ENCODE data around the gene MBOAT2.

The MBOAT2 gene

DNA sequence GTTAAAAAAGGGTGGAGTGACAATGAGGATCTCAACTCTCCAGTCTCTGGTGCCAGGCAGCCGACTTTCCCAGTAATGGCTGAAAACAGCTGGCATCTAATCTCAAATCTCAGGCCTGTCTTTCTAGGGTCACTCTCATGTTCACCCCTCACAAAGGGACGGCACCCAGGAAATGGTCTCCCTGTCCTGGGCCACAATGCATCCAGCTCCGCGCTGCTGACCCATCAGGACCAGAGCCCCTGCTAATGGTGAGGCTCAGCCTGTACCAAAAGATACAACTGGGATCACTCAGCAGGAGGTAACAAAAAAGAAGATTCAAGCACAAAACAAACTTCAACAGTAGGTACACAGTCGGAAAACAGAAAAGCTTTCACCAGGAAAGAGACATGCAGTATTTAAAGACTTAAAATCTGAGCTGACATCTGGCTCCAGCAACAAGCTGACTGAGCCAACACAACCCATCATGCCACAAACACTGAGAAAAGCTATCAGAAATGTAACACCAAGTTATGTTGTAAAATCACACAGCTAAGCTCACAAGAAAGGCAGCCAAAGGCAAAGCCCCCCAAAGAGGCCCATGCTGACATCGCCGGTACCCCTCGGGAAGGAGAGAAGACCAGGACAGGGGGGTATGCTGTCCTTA is 152.5 kb downstream of the MBOAT2 start:
- DNase-seq, result no peak

DNA sequence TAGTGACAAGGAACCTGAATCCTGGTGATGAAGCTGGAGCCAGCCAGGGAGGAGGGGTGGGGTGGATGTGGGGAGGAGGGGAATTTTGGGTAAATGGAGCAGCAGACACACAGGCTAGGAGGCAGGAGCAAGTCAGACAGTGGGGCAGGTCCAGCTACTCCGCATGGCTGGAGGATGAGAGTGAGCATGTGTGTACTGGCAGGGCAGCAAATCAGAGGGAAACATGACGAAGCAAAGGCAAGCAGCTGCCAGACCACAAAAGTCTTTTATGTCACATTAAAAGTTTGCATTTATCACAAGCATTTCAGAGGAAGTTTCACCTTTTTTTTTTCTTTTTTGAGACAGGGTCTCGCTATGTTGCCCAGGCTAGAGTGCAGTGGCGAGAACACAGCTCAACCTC is 154.2 kb downstream of the MBOAT2 start:
- no peak for DNase-seq

DNA sequence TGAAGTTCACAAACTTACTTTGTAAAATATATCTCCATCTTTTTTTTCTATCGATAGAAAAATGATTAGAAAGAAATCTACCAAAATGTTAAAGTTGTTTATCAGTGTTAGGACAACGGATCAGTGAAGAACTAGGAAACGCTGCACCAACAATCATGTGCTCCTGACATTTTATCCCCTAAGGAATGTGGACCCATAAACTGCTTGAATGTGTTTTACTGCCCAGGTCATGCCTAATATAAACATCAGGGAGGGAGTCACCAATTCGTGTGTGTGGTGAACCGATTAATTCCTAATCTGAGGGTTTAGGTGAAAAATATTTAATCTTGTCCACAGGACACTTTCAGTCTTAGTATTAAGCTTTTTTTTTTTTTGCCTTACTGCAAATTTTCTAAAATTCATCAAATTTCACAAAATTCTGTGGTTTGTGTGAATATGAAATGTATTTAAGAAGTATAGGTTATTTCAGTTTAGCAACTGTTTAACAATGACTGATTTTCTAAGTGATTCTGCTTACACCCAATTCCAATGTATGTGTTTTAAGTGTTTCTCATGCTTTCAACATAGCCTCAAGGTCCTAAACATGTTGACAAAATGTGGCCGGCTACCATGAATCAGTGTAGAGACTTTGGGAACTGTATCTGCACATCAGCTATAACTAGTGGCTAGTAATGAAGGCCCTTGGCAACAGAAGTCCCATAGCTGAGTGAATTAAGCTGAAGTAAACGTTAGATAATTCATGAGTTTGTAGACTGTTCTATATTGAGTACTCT is 155.0 kb downstream of the MBOAT2 start:
- no peak for DNase-seq

DNA sequence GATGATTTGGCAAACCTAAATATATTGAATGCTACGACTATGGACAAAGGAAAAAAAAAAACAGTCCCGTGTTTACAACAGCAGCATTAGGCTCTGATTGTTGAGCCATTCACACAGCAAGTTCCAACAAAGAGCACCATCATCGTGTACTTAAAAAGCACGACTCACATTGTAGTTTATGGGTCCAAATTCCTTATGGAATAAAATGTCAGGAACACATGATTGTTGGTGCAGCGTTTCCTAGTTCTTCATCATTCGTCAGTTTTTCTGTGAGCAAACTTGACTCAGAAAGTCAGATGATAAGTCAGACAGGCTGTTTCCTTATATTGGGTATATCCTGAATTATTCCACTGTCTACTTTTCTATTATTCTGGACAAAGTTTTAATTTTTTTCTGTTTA is 156.1 kb downstream of the MBOAT2 start:
- DNase-seq, result no peak

DNA sequence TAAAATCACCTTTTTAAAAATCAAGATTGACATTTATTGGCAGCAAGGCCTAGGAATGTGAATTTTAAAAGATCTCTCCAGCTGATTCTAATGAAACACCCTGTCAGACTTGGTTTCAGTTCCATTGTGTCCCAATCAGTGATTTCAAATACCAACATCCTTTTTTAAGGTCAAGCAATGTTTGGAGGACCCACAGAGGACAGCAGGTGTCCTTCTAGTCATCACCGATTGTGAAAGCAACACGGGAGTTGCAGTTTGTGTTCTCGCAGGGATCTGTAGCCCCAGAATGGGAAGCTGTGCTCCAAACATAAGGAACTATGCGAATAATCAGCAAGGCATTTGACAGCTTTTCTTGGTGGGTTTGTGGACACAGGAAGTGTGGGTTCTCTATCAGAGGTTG is 161.6 kb downstream of the MBOAT2 start:
- no peak for DNase-seq

DNA sequence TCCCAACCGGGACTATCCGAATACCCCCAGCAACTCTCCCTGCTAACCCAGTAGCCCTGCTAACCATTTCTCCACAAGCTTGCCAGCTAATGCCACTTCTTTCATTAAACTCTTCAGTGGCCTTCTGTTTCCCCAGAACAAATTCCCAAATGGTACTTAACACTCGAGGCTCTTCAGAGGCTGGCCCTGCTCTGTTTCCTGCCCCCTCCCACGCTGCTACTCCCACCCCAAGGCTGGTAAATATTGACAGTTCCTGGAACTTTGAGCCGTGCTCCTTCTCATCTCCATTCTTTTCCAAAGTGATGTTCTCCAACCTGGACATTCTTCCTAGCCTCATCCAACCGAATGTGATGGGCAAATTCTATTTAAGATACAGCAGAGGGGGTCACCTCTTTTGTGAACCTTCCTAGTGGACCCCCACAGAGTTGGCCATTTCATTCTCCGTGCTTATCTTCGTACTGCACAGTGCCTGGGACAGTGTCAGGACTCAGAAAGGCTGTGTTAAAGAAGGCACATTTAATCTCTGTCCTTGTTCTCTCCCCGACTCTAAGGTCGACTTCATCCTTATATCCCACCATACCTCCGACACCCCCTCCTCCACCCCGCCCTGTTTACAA is 162.9 kb downstream of the MBOAT2 start:
- DNase-seq, result no peak

DNA sequence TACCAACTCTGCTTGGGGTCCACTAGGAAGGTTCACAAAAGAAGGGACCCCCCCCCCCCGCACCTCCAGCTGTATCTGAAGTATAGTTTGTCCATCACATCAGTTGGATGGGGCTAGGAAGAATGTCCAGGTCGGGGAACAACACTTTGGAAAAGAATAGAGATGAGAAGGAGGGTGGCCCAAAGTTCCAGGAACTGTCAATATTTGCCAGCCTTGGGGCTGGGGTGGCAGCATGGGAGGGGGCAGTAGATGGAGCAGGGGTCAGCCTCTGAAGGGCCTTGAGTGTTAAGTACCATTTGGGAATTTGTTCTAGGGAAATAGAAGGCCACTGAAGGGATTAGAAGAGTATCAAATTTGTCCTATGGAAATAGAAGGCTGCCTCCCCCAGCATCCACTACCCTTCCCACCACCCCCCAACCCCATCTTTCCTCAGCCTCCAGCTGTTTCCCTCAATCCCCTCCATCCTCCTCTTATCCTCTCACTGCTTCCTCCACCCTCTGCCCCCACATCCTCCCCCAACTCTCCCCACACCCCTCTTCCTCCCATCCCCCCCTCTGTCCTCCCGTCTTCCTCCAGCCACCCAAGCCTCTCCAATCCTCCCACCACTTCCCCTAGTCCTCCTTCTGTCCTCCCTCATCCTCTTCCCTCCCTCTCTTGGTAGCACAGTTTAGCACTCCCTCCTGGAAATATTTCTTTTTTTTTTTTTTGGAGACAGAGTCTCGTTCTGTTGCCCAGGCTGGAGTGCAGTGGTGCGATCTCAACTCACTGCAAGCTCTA is 164.1 kb downstream of the MBOAT2 start:
- no peak for DNase-seq

DNA sequence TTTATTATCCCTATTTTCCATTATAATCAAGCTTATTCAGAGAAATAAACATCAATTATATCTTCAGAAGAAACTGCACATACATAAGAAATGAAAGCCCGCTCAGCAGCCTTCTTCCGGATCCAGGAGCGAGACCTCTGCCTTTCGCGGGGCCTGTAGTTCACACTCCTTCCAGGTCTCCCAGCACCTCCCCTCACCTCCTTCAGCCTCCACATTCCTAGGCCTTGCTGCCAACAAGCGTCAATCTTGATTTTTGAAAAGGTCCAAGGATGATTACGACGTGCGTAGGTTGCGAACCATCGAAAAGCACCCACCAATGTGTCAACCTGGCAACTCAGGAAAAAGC is 165.7 kb downstream of the MBOAT2 start:
- no peak for DNase-seq

DNA sequence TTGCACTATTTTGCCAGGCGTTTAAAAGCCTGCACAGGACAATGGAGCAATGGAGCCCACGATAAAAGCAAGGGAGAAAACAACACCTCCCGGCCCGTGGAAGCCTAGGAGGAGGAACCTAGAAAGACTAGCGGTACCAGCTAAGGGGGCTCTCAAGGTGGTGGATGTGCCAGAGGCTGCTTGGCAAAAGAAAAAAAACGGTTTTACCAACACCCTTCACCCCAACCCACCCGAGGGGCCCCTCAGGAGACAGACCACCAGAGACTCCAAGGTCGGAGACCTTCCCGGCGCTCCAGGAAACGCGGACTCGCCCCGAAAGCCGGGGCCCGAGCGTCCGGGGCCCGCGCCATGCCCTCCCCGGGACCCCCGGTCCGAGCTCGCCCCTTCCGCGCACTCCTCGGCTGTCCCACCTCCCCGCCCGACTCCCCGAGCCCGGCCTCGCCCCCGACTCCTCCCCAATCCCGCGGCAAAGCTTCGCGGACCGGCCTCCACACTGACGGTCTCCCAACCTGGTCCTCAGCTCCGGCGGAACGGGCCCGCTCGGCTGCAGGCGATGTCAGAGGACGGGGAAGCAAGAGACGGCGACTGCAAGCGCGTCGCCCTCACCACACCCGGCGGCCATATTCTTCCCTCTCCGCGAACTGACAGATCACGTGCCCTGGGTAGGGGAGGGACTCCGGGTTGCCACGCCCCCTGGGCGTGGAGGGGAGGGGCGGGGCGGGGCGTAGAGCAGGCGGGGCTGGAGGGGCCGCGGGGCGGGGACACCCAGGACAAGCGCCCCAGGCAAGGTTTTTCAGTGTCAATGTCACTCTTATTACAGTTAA is 166.3 kb downstream of the MBOAT2 start, which contains the start of gene KIDINS220:
Gene KIDINS220, minus strand, starts transcription at position 643 of the 824 bp plus-strand sequence. CDS start 10,520 bp downstream, outside the sequence.
- DNase-seq, result peak; percentile 83

DNA sequence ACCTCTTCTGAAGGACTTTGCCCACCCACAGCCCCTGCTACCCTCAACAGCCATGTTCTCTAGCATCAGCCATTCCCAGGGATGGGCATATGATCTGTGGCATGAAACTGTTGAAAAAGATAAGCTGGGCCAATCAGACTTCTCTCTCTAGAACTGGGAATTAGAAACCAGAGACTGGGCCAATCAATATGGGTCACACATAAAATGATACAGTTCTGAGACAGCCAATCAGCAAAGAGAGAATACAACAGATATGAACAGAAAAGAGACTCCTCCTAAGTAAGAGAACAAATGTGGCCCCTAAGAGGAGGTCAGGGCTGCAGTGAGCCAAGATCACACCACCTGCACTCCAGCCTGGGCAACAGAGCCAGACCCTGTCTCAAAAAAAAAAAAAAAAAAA is 168.2 kb downstream of the MBOAT2 start:
- no peak for DNase-seq

DNA sequence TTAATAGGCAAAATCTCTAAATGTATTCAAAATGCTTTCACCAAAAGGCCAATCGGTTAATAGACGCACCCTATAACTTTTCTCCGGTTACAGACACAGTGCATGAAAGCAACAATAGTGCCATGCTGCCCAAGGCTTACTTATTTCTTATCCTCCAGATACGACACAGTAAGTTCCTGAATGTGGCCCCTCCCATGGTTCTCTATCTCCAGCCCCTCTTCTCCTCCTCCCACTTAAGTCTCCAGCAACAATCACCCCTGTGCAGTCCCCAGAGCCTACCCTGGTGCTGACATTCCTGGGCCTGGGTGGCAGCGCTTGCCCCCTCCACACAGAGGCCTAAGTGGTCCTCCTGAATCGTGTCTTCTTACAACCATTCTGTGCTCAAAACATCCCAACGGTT is 169.6 kb downstream of the MBOAT2 start:
- no peak for DNase-seq

DNA sequence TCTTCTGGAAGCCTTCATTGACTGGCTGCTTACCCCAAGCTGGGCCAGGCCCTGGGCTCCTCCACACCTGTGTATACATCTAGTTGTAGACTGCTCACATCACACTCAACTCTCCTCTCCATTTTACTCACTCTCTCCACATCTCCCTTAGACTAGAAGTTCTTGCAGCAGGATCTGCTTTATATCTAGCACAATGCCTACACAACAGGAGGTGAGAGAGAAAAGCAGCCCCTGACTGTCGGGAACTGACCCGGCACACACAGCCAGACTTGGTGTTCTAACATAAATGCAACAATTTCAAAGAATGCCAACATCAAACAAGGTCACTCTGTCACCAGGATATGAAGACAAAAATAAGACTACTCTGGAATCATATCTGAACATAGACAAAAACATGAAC is 172.0 kb downstream of the MBOAT2 start:
- DNase-seq, result no peak

DNA sequence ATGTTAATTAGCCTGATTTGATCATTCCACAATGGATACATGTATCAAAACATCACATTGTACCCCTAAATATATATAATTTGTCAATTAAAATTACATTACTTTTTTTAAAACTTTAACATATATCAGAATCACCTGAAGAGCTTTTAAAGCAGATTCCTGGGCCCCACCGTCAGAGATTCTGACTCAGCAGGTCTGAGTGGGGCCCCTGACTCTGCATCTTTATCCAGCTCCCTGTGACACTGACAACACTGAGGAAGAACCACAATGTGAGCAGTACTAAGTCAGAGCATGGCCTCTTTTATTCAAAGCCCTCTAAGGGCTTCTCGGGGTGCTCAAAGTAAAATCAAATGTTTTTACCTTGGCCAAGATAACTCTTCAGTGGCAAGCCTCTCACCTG is 175.8 kb downstream of the MBOAT2 start:
- DNase-seq, result no peak

DNA sequence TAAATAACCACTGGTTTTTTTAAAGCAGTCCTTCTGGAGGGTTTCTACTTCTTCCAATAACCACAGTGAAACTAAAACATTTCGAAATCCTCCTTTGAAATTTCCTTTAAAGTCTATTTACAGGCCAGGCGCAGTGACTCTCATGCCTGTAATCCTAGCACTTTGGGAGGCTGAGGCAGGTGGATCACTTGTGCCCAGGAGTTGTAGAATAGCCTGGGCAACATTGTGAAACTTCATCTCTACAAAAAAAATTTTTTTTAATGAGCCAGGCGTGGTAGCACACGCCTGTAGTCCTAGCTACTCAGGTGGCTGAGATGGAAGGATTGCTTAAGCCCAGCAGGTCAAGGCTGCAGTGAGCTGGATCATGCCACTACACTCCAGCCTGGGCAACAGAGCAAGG is 181.3 kb downstream of the MBOAT2 start:
- no peak for DNase-seq

DNA sequence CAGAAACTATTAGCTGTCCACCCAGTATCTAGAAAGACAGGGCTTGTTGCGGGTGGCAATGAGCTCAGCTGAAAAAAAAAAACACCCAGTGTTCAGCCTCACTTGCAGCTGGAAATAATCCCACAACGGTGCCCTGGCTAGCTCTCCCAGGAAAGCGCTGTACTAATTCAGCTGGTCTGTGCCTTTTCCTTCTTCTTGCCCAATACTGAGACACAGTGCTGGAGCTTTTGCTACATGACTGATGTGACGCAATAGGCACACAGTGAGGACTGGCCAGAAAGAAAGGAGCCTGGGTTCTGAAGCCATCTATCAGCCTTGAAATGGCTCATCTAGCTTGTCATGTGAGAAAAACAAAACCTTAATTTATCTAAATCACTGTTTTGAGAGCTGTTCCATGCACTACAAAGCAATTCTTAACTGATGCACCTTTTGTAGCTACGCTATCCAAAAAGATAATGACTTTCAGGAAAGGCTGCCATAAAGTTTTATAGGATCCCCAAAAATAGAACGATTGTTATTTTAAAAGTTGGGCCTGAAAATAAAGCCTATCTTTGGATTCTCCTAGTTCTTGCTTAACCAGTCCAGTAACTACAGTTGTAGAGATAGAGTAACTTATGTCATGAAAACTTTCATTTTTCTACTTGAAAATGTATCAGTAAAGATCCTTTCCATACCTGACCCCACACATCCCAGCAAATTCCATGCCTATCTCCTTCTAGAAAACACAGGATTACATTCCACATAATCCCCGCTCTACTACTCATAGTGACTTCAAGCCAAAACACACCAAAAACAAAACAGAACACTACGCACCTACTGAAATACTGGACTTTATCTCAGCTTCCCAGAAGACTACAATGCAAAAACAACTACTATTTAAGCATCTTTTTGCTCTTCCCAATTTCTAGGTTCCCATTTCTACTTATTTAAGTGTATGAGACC is 181.9 kb downstream of the MBOAT2 start:
- DNase-seq, result no peak

DNA sequence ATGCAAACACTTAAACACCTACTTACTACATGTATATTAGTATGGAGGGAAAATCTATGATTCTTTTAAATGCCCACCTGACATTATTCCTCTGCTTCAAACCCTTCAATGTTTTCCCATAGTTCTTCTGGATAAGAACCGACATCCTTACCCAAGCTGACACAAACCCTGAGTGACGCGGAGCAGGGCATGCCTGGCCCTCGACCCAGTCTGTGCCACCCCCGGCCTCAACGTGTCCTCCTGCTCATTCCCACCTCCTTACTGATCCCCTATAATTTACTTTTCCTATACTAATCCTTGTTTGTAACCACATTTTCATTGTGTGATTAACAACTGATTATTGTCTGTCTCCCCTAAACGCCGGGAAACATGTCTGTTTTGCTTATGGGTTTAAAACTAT is 183.5 kb downstream of the MBOAT2 start:
- no peak for DNase-seq

DNA sequence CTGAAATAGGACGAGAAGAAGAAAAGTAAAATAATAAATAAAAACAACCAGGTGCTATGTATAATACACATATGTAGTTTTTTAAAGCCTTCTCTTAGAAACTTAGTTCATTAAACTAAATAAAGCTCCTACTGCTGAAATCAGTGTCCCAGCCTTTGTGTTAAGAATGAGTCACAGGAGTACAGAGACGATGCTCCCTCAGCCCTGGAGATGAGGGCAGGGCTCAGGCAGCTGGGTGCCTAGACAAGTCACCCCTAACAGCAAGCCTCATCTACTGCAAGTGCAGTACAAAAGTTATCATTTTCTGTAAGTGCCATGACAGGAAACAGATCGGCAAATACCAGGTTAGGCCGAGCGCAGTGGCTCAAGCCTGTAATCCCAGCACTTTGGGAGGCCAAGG is 184.3 kb downstream of the MBOAT2 start:
- DNase-seq, result no peak

DNA sequence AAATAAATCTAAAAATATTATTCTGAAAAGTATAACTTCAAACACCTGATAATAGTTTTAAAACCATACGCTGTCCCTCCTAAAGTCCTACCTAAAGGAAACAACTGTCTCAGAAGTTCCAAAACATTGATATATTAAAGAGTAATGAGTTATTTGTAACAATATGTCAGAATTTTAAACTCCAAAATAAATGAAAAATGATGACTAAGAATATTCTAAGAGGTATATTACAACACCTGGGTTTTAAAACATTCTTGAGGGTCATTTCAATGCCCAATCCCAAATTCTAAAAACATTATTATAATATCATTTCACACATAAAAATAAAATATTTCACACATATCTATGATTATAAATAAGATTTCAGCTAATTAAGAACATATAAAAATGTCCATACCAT is 186.3 kb downstream of the MBOAT2 start:
- DNase-seq, result no peak

DNA sequence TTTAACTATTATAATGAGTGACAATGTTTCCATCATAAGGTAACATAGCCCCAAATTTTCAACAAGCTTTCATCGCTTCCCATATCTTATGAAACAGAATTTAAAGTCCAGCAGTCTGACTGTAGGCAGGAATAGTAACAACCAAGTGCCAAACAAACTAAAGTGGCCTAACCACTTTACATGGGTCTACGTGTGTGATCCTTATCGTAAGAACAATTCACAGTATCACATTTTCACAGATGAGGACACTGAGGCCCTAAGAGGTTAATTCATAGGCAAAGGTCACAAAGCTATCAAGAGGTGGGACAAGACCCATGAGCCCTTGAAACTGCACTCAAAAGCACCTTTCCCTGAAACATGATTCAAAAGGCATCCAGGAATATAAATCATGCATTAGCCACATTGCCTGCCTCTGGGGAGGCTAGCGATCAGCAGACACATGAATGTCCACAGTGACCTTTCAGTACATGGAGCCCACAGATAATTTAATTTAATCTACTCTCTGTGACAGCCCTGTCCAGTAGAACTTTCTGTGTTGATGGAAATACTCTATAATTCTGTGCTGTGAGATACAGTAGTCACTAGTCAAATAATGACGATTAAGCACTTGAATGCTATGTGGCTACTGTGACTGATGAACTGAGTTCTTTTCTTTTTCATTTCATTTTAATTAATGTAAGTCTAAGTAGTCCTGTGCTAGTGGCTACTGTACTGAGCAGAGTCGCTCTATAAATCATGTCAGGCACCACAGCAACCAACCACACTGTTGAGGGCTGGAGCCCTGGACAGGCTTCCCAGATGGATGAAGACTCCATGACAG is 196.4 kb downstream of the MBOAT2 start:
- no peak for DNase-seq

All from activated effector memory CD4-positive, alpha-beta T cell treated with Interleukin-2 at 50 U/mL for 16 hours (primary cell).